ENCODE data around the gene SULF2. TPM values are rescaled to one million over a fixed set of nuclear protein-coding genes. Genes with fewer than 3 reads are reported as not detected.

SULF2 gene
- total RNA-seq, 1 donor from 2014 or later: 35.1 TPM

DNA sequence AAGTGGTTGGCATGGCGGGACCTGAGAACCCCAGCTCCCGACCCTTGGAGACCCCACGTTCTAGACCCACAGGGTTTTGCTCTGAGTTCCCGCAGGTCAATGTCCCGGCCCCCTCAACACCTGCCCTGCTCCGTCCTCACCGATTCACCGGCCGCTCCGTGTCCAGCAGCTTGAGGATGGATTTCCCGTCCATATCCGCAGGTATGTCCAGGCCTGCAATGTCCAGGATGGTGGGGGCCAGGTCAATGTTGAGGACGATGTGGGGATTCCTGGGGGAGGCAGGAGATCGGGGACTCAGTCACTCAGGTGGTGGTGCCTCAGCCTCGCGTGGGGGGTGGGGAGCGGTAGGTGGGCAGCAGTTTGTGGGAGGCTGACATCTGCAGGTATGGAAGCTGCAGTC lies 106.7 kb downstream of the SULF2 start:
- intact Hi-C loops (cut with micrococcal nuclease): no loop called here
- ATAC-seq: no peak
- no peak for DNase-seq

DNA sequence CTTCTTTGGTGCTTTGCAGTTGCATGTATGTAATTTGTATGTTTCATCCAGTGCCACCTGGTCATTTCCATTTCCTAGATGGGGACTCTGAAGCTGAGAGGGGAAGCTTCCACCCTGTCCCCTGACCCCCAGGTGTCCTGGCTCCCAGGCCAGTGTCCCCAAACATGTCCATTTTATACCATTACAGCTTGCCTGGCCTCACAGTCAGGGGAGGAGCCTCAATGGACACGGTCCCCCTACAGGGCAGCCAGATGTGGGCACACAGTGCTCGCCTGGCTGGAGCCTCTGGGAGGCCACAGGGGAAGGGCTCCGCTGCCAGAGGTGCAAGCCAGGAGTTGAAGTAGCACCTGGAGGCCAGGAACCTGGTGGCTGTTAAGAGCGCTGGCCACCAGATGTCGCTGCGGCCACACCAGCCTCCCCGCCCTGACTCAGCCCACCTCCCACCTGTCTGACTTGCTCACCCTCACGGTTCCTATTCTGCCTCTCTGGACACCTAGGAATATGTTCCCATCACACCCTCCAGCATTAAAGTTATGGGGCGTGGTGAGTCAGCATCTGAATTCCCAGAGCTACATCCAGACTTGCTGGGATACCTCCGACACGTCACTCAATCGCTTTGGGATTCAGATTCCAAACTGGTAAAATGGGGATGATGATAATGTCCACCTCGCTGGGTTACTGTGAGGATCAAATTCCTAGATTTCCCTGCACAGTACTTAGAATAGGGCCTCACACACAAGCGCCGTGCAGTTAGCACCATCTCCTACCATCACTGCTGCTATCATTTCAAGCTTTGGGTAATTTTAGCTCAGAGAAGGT lies 107.4 kb downstream of the SULF2 start:
- intact Hi-C loops (cut with micrococcal nuclease): no loop called here
- DNase-seq (peak; percentile 64), ATAC-seq (peak; percentile 34)

DNA sequence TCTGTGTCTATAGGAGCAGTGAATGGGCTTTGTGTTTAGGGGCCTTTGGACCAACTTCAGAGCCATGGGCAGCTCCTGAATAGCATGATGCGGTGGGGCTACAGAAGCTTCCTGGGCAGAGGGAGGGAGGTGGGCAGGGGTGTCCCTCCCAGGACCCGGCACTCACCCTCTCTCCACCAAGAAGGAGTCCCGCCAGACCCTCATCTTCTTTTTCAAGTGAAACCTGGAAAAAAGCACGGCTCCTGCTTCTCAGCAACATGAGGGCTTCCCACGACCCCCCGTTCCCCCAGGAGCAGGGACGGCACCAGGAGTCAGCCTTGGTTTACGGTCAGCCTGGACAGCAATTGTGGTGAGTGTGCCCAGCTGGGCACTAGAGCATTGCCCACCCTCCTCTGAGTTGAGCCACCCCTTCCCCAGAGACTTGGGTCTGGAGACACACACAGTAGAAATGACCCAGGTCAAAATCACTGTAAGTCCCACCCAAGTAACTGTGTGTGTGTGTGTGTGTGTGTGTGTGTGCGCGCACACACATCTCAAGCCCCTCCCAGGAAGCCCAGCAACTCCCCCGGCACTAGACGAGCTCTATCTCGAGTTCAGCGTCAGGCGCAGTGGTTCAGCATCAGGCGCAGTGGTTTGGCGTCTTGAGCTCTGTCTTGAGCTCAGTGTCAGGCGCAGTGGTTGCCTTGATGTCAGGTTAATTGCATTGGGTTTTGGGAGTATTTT lies 108.2 kb downstream of the SULF2 start:
- no peak for DNase-seq
- no peak for ATAC-seq
- intact Hi-C loops (cut with micrococcal nuclease): no loop called here

DNA sequence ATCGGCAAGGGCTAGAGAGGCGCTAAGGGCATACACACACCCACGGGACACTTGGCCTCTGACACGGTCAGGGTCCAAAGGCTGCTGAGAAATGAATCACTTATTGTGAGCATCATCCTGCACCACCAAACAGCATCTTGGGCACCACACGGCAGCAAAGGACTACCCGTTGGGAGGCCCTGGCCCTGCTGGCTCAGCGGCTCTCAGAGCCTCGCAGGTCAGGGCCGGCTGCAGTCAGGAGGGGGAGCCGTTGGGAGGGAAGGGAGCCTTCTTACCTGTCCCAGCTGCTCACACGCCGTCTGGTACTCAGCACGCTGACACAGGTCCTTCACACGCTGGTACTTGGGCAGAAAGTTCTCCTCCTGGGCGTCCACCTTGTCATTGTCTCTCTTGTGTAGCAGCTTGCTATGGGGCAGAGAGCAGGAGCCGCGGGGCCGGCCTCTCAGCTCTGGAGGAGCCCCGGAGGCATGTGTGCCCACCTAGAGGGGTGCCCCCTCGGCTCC lies 109.0 kb downstream of the SULF2 start:
- ATAC-seq (no peak), DNase-seq (no peak)
- intact Hi-C loops (cut with micrococcal nuclease): no loop called here

DNA sequence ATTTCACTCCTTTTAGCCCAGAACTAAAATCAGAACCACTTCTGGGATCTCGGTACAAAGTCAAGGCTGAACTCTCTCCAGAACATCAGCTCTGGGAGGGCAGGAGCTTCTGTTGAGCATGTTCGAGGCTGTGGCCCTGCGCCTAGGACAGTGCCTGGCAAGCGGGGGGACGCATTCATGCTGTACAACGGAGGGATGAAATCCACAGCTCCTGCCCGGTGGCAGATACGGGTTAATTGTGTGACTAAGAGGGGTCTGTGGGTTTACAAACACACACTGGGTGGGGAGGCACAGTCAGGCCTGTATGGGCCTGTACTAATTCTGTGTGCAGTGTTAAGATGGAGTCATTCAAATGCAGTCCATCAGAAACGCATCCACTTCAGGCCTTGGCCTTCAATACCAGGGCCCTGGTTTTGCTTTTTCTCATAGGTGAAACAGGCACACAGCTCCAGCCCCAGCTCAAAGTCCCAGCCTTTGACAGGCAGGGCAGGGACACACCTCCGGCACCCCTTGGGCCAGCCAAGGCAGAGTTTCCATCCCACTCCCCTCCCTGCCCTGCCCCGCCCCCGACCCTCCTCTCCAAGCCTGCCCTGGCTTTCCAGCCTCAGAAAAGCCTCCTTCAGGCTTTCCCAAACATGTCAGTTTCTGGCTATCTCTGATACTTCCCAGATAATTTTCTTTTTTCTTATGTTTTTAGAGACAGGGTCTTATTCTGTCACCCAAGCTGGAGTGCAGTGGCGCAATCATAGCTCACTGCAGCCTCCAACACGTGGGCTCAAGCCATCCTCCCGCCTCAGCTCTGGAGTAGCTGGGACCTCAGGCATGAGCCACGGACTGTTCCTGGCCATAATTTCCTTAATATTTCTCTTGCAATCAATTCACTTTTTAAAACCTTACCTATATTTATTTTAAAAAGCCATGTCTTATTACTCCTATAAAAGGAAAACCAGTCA lies 109.8 kb downstream of the SULF2 start:
- ATAC-seq: no peak
- DNase-seq: no peak
- intact Hi-C loops (cut with micrococcal nuclease): no loop called here

DNA sequence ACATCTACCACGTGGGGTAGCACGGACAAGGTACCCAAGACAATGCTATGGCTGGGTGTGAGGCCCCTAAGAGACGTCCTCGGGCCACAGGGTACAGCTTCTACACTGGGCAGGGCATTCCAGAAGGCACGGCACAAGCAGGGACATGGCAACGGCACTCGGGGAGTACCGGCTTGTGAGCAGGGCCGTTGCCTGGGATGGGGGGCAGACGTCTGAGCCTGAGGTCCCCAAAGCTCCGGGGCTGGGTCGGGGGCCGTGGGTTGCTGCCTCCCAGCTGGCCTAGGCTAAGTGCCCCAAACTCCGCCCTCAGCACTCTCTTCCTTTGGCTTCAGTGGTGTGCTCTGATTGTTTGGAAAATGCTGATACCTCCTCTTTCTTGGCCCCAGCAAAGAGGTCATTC lies 110.6 kb downstream of the SULF2 start:
- intact Hi-C loops (cut with micrococcal nuclease): no loop called here
- ATAC-seq (no peak), DNase-seq (no peak)

DNA sequence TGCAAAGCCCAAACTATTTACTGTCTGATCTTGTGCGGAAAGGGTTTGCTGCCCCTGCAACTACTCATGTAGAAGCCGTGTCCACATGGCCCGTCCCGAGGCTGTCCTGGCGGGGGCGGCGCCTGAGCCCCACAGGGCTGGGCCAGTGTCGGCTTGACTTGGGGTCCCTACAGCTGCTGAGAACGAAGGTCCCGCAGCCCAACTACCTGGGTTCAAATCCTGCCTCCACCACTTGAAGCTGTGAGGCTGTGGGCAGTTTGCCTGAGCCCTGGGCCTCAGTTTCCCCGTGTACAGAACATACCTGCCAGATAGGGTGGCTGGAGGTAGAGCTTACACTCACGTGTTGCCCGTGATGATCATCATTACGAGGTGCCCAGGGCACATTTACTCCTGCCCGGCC lies 111.1 kb downstream of the SULF2 start:
- ATAC-seq: no peak
- intact Hi-C loops (cut with micrococcal nuclease): no loop called here

DNA sequence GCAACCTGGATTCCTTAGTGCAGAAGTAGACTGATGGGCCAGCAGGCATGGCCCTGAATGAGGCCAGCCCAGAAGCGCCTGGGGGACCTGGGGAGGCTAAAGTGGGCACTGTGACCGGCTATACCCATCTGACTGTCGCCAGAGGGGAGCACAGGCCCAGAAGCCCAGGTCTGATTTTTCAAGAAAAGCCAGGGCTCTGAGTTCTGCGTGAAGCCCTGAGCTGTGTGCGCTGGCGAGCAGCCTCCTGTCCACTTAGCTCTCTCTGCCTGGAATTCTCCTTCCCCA lies 111.7 kb downstream of the SULF2 start:
- intact Hi-C loops (cut with micrococcal nuclease): no loop called here
- ATAC-seq: no peak
- no peak for DNase-seq

More for the DNA sequence above, 111.1 kb downstream of the SULF2 start:
- no peak for DNase-seq

DNA sequence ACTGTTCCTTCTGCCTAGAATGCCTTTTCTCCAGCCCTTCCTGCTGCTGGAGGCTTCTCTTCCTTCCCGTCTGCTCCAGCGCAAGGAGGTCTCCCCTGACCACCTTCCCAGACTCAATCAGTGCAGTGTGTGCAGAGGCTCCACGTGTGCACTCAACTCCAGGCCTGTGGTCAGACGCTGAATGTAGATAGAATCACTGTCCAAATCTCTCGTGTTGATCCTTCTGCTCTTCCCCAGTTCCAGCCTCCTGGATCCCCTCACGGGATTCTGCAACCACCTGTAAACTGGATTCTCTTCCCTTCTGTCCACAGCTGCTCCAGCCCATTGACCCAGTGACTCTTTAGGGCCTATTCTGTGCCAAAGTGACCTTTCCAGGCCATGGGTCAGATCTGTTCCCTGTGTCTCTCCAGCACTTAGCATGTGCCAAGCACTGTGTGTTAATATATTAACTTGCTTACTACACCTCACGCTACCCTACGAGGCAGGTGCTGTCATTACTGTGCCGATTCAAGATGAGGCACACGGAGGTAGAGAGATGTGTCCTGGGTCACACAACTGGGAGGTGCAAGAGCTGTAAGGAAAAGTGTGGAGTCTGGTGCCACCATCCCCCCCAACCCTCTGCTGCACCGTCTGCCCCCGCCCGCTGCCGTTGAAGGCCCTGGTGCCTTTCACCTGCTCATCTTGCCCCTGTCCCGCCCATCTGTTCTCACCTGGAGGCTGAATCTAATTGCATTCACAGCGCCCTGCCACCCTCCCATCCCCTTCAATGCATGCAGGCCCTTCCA lies 112.2 kb downstream of the SULF2 start:
- no peak for DNase-seq
- ATAC-seq: no peak
- intact Hi-C loops (cut with micrococcal nuclease): no loop called here

DNA sequence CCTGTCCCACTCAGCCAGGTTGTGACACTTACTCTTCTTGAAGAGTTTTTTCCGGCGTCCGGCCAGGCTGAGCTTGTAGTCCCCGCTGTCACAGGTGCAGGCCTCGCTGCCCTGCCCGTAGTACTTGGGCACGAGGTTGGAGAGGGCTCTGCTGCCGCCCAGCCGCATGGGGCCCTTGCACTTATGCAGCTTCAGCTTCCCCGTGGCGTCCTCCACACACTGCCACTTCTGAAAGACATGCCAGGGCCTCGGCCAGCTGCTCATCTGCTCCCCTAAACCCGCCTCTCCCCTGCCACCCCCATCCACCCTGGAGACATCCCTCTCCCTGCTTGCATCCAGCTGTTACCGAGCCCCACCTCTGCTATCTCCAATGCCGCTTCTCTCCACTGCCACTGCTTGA lies 113.1 kb downstream of the SULF2 start:
- intact Hi-C loops (cut with micrococcal nuclease): no loop called here
- DNase-seq (no peak), ATAC-seq (no peak)

DNA sequence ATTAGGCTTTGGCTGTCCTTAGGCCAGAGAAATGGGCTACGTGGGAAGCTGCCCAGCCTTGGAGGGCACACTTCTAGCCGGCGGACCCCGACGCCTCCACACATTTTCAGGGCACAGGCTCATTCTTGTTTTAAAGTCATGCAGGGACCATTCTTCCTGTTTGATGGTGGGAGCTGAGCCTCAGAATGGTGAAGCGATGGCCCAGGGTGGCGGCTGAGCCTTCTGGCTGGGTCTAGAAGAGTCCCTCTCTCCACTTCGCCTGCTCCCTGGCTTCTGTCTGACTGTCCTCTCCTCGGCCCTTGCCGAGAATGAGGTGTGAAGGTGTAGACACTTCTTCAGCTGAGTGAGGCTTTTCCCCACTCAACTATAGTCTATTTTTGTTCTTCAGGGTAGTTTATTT lies 114.4 kb downstream of the SULF2 start:
- ATAC-seq (no peak), DNase-seq (no peak)
- intact Hi-C loops (cut with micrococcal nuclease): no loop called here

DNA sequence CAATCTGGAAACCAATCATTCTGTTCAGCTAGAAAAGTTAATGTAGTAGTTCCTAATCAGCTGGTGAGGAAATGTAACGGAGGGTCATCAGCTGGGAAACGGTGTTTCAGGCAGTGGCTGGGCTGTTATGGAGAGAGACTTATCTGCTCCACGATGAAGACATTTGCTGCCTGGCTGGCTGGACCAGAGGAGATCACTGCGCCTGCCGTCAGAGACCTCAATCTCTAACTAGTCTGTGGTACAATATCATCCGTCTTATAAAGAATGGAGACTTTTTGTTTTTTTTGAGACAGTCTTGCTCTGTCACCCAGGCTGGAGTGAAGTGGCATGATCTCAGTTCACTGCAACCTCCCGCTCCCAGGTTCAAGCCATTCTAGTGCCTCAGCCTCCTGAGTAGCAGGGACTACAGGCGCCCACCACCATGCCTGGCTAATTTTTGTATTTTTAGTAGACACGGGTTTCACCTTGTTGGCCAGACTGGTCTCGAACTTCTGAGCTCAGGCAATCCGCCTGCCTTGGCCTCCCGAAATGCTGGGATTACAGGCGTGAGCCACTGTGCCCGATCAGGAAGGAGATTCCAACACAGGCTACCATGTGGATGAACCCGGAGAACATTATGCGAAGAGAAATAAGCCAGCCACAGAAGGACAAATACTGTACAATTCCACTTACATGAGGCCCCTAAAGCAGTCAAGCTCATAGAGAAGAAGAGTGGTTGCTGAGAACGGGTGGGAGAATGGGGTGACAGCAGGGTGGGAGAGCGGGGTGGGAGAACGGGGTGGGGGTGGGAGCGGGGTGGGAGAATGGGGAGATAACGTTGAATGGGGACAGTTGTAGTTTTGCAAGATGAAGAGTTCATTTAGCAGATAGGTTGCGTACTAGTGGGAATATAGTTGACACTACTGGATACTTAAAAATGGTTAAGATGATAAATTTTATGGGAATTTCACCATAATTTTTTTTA lies 115.1 kb downstream of the SULF2 start:
- no peak for ATAC-seq
- no peak for DNase-seq
- intact Hi-C loops (cut with micrococcal nuclease): no loop called here

DNA sequence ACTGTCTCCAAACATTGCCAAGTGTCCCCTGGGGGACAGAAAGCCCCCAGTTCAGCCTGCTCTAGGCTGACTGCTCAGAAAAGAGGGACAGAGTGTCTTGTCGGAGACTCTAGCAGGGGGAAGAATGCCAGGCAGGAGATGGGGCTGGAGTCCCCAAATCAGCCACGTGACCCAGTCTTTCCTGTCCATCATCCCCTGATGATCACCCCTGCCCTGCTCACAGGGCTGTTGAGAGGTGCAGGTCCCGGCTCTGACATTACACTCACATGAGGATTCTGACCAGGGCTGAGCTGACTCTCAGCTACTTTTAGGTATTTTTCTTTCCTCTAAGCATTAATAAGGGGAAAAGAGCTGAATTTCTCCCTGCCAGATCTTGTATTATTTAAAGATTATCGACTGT lies 115.8 kb downstream of the SULF2 start:
- ATAC-seq: no peak
- no peak for DNase-seq
- intact Hi-C loops (cut with micrococcal nuclease): no loop called here

DNA sequence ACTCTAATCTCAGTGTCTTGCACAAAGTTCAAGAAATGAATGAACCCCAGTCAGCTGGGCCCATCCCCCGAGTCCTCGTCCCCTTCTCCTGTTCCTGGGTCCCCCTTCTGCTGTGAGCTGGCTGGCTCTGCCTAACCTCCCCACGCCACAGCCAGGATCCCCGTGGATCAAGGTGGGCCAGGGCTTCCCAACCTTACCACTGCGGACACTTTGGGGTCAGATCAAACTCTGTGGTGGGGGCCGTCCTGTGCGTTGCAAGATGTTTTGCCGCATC lies 116.2 kb downstream of the SULF2 start:
- ATAC-seq (no peak), DNase-seq (no peak)
- intact Hi-C loops (cut with micrococcal nuclease): no loop called here

DNA sequence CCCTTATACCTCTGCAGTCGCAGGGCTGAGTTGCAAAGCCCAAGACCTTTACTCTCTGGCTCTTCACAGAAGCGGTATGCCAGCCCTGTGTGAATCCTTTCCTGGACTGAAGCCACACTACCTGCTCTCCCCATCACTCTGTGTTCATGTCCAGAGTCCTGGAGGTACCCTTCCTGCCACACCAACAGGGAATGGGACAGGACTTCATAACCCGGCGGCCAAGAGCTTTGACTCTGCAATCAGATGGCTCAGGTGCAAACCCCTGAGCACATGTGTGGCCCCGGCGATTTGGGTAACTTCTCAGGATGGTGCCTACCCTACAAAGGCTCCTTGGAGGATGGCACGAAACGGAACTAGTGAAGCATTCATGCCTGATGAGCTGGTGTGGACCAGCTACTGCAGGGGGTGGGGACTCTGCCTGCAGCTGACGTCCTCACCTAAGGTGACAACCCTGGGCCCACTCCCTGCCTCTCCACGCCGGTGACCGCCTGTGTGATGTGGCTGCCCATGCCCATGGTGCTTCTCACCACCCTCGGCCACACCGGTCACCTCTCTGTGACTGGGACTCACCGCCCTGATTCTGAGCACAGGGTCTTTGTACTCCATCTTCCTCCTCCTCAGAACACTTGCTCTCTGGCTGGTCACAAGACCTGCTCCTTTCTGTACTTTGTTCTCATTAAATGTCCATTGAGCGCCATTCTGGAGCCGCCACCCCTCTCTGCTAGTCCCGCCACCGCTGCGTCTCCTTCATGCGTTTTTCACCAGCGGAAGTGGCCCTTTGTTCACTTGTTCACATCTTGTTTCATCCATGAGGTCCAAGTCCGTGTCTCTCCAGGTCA lies 116.7 kb downstream of the SULF2 start:
- intact Hi-C loops (cut with micrococcal nuclease): no loop called here
- no peak for ATAC-seq
- DNase-seq: no peak

DNA sequence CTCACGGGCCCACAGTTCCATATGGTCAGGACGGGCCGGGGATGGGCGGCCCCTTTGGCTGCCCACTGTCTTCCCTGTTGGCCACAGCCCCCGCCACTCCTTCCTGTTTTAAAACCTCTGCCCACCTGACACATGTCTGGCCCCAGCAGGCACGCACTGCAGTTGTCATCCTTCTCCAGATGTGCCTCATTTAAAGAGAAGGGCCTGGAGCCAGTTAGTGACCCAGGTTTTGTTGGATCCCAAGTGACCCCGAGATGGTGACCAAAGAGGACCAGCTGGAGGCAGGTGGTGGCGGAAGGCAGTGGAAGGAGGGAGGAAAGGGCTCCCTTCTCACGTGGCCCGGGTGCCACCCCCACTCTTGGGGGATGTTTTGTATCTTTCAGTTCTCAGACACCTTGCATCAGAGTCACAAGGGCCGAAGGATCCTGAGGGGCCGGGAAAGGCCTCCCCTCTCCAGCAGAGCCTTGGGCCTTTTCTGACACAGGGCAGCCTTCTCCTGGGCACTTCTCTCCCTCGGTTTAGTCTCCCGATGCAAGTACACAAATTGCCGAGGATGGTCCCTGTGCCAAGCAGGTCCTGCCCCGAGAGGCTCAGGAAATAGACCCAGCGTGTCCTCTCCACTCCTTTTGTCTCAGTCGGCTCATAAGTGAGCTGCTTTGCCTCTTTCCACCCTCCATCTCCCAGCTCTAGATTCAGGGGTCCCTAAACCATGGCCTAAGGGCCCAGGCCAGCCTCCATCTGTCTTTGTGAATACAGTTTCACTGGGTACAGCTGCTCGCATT lies 117.6 kb downstream of the SULF2 start:
- no peak for DNase-seq
- intact Hi-C loops (cut with micrococcal nuclease): no loop called here
- no peak for ATAC-seq

DNA sequence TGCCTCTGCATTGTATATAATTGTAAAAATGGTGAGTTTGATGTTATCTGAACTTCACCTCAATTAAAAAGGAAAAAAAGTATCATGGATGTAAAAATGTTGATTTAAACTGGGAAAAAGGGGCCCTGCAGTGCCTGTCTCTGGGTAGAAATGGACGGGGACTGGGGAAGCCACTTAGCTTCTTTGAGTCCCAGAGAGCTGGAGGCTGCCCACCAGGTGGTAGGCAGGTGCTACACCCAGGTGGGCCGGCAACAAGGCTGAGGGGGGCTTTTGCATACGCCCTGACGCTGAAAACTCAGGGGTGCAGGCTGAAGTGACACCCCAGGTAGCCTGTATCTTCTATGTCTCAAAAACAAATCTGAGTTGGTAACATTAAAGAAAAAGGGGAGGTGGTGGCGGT lies 118.2 kb downstream of the SULF2 start:
- DNase-seq: no peak
- intact Hi-C loops (cut with micrococcal nuclease): no loop called here
- ATAC-seq: no peak

Measured in left ventricle myocardium superior (tissue), 1 donor.